Hypothalamus (tissue), 51 donors: Measurements from ENCODE around the gene NATD1.
"Not testable (repeated sequence)": the region's sequence is repeated elsewhere in the genome, so short reads cannot be mapped to it uniquely, and the experiment has no call there.

Experiments
- DNase-seq, 51 donors: peaks; one replicate each; lab custom pipeline; 2025; lab: John Stamatoyannopoulos, UW

NATD1 gene

DNA sequence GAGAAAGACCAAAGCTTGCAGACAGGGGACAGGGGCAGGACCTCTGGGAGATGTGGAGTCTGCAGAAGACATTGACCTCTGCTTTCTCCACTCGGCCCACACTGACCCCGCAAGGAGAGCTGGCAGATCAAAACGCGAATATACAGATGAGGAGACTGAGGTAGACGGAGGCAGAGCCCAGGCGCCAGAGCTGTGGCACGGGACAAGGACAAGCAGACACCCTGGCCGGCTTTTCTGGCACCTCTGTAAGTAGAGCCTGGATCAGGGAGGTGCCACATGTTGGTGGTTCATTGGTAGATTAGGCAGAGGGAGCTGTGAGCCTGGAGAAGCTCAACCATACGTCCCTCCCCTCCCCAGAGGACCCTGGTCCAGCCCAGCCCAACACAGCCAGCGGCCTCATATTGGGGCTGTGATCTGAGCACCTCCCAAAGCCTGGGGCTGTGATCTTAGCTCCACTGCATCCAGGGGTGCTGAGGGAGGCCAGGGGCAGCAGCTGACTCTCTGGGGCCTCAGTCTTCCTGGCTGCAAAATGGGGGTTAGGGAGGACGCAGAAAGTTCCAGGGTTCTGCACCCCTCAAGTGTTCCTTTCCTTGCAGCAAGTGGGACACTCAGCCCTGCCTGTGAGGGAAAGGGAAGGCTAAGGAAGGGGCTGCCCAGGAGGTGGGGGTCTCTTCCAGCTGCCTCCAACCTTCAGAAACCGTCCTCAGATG is 4.0 kb downstream of the NATD1 start:
- DNase-seq, result no peak

DNA sequence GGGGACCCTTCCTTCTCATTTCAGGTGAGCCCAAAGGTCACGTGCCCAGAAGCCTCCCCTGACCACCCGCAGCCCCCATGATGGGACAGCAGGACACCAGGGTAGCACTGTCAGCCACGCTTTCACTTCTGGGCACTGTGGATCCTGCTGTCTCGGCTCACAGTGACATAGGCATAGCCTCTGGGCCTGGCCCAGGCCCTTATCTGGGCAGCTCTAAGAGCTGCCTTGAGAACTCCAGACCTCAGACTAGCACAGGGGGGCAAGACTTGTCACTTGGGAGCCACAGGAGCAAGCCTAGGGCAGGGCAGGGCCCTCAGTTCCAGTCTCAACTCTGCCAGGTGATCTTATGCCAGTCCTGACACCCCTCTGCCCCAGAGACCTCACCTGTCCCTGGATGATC is 4.7 kb downstream of the NATD1 start:
- no peak for DNase-seq

DNA sequence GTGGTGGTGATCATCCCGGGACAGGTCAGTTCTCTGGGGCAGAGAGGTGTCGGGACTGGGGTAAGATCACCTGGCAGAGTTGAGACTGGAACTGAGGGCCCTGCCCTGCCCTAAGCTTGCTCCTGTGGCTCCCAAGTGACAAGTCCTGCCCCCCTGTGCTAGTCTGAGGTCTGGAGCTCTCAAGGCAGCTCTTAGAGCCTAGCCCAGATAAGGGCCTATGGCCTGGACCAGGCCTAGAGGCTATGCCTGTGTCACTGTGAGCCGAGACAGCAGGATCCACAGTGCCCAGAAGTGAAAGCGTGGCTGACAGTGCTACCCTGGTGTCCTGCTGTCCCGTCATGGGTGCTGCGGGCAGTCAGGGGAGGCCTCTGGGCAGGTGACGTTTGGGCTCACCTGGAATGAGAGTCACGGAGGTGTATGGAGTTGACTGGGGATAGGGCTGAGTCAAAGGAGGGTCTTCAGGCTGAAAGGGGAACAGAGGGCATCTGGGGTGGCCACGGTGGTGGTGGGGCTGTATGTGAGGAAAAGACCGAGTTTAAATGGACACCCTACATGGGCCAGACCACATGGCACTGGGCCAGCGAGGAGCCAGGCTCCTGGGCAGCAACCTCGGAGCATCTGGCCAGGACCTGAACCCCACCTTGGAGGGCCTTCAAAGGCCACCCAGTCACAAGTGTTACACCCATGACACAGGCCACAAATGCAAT is 5.5 kb downstream of the NATD1 start:
- no peak for DNase-seq

DNA sequence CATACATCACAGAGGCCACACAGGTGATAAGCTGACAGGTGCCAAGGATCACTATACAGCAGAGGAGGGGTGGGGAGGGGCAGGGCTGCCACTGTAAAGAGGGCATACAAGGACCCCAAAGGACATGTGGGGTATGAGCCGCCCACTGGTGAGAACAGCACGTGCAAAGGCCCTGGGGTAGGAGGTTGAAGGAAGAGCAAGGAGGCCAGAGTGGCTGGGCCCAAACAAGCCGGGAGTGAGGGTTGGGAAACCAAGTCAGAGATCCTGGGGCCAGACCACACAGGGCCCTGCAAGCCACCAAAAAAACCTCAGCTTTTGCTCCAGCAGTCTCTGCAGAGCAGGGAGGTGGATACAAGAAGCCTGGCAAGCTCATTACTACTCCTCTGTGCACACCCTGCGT is 6.5 kb downstream of the NATD1 start:
- no peak for DNase-seq

DNA sequence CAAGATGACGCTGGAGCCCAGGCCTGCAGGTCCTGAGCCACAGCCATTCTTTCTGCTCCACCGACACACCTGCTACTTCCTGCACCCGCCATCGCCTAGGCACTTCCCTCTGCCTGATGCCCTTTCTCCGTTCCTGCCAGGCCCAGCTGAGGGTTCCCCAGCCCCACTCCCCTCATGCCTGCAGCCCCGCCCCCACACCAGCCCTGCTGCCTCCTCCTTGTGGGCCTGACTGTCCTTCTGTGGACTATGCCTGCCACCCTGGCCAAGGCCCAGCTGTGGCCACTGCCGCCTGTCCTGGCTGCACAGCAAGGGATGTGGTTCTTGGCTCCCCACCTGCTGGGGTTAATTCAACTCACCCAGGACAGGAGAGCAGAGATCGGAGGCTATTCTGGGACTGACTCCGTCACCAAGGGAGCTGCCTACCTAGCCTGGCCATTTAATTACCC is 7.5 kb downstream of the NATD1 start:
- DNase-seq, result no peak

DNA sequence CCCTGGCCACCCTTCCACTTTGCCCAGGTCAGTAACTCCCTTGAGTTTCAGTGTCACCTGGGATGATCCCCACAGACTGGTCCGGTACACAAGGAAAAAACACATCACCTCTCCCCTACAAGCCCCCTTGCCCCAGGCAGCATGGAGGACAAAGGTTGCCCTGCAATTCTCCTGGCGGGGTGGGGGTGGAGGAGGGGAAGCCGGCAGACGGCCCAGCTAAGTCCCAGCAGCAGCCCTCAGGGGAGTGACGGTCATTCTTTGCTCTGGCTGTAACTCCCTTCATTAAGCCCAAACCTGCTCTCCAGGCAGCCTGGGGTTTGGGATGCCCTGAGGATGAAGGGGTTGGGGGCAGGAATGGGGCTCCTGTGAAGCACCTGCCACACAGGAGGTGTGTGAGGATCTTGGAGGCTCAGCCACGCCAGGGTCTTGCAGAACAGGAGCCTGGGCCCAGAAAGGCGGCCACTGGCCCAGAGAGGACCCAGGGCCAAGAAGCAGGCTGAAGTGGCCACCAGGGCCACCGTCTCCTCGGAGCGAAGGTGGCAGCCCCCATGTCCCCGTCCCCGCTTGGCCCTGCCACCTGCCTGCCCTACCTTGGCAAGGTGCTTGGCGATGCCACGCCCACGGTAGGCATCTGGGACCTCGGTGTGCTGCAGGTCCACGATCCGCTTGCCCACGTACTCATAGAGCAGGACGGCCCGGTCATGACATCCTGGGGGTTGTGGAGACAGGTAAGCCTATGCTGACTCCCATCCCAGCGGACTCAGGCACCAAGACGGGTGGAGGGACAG is 9.5 kb downstream of the NATD1 start:
- no peak for DNase-seq

DNA sequence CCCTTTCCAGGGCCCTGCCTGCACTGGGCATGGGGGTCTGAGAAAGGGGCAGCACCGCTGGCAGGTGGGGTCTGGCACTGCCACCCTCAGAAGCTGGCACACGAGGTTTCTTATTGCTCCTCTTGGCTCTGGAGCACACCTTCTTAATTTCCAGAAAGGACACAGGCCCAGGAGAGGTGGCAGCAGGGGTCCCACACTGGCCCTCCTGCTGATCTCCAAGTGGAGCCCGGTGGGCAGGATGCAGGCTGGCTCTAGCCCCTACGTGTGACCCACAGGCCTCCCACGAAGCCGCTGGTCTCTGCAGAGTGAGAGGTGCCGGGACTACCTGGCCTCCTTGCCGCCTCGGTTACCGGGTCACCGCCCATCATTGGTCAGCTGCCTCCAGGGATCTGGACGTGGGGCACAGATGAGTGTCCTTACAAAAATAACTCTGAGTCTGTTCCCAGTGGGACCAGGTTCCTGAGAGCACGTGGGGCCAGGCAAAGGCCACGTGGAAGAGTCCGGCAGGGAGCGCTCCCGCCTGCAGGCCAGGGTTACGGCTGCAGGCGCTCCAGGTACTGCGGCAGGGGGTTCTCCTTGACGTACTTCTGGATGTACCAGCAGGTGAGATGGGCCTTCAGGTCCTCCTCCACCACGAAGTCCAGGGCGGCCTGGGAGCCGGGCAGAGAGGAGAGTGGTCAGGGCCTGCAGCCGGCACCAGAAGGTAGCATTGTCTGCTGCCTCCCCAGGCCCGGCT is 10.3 kb downstream of the NATD1 start:
- no peak for DNase-seq

DNA sequence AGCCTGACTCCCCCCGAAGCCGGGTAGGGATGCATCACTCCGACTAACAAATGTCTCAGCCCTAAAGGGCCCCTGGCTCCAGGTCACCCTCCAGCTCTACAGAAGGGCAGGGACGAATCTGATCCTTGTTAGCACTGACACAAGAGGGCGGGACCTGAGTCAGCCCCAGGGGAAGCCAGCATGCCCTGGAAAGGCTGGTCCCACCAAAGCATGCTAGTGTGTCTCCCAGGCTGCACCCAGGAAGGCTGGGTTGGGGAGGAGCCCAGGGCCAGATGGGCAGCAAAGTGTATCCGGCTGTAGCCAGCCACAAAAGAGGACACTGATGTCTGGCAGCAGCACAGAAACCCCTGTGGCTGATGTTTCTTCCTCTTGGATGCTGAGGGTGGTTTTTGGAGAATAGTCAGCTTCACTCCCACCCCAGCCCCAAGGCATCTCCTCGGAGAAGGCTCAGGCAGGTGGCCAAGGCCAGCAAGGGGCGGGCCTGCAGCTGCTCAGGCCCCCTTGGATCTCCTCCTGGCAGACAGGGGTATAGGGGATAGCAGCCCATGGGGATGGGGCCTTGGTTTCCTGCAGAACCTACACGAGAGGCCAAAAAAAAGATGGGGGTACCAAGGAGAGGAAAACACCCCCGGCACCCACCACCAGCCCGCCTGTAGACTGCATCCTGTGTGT is 11.0 kb downstream of the NATD1 start:
- DNase-seq, result no peak

DNA sequence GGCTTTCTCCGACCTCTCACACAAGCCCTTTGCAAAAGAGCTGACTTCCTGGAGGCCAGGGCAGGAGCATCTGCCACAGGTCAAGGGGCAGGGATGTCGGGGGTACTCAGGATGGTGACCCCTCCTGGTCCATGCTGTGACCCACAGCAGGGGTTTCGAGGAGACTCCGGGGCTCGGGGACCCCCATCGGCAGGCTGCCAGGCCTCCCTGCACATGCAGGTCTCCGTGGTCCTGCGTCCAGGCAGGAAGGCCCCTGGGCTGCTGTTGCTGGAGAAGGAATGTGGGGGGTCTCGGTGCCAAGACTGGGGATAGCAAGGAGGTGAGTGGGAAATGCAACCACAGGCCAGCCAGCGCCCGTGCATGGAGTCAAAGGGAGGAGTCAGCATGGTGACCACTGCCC is 11.6 kb downstream of the NATD1 start:
- no peak for DNase-seq

DNA sequence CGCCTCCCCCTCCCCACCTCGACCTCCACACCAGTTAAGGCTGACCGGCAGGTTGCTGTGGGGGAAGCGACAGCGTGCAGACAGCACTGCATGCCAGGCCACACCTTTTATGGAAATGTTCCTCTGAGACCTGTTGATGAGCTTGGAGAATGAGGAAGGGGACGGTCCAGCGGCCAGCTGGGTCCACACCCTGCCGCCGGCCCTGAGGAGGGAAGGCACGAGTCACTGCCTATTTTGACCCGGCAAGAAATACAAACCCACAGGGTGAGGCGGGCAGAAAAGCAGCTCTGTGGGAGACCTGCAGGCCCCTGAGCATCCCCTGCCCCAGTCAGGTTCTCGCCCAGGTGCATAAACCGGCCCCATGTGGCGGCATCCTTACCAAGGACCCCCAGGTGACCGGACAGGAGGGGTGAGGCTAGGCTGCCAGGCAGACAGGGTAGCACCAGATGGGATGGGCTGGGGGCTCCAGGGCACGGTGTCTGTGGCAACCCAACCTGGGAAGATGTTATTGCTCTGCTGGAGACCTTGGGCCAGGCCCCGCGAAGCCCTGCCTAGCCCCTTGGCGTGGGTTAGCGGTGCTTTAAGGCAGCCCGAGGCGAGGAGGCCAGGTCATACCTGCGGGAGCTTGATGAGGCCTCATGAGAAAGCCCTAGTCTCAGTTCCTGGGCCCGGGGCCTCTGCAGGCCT is 12.7 kb downstream of the NATD1 start:
- DNase-seq, result no peak

DNA sequence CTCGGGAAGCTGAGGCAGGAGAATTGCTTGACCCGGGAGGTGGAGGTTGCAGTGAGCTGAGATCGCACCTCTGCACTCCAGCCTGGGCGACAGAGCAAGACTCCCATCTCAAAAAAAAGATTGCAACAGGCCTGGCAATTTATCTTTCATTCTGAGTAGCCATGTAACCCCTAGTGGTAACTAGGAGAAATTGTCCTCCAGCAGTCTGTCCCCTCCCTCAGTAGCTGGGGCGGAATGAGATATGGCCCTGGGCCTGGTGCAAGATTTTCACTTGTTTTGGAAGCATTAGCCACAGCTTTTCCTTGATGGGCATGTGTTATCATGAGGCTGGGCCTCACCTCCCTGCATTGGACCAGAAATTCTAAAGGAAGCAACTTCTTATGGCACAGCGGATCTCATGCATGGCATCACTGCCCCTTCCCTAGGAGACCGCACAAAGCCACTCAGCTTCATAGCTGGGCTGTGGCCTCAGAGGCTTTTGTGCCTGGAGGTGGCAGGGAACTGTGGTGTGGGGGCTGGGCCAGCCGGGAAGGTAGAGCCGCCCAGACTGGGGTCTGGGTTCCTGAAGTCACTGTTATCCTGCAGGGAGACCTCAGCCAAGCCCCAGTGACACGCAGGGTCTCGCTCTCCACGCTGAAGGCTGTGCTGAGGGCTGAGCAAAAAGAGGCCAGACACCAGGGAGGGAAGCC is 13.4 kb downstream of the NATD1 start:
- no peak for DNase-seq

DNA sequence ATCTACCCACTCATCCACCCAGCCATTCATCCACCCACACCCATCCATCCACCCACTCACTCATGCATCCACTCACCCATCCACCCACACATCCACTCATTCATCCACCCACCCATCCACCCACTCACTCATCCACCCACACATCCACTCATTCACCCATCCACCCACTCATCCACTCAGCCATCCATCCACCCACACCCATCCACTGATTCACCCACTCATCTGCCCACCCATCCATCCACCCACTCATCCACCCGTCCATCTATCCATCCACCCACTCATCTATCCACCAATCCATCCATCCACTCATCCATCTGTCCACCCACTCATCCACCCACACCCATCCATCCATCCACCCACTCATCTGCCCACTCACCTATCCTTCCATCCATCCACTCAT is 17.3 kb downstream of the NATD1 start:
- no peak for DNase-seq

DNA sequence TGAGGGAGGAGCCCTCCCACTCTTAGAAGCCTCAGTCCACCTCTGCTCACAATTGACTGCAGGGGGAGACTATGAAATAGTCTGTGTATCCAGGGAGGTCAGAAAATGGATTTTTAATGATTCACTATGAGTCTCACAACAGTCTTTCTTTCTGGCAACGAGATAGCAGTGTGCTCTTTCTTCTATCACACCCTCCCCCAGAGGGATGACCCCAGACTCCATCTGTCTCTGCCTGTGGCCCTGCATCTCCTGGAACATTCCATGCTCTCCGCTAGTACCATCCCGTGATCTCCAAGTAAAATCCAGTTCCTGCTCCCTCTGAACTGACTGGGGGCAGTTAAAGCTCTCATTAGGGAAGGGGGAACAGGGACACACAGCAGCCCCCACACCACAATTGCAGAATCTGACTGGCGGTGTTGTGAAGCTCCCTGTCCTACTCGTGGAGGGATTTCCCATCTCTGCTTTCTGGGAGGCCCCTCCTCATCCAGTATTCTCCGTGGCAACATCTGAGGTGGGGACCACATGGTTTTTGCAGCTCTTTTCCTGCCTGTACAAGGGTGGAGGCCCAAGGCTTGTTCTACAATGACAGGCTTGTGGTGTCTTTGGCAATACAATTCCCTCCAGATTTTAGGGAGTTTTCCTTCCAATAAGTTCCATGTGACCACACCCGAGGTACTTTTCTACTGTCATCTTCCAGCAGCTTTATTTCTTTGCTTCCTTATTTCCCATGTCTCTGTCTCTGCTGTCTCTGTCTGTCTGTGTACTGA is 19.4 kb downstream of the NATD1 start:
- no peak for DNase-seq

DNA sequence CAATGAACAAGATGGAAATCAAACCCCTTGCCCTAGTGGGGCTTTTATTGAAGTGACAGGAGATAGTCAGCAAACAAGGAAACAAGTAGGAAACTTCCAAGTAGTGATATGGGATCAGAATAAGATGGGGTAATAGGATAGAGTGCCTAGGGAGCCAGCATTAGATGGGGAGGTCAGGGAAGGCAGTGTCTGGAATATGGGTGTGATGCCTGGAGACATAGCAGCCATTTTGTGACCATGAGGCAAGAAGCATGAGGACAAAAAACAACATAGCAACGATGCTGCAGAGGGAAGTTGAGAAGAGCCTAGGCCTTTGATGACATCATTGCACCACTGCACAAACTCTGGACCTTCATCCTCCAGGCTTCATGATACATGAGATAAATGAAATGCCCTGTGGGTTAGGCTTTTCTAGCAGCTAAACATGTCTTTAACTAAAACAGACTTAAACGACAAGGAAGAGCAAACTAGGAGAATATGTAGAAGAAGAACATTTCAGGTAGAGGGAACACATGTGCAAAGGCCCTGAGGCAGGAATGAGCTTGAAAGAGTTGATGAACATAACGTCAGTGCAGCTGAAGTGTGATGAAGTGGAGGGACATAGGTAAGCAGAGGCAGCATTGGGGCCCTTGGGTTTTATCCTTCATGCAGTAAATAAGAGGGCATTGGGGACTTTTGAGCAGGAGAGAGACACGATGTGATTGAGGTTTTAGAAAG is 21.0 kb downstream of the NATD1 start:
- DNase-seq, result no peak

DNA sequence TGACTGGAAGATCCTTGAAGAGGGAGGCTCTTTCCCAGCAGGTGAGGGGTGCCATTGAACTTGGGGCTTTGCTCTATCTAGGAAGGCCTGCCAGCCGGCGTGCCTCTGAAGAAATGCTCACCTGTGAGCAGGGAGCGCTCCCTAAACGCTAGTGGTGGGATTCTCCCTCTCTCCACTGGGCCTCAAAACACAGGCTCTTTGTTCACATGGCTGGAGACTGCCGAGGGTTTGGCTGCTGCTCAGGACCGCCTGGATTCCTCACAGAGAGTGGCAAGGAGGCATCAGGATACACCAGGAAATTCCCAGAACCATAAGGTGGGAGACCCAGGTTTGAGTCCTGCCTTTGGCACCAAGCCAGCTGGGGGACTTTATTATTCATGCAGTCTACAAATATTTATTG is 21.7 kb downstream of the NATD1 start:
- no peak for DNase-seq

DNA sequence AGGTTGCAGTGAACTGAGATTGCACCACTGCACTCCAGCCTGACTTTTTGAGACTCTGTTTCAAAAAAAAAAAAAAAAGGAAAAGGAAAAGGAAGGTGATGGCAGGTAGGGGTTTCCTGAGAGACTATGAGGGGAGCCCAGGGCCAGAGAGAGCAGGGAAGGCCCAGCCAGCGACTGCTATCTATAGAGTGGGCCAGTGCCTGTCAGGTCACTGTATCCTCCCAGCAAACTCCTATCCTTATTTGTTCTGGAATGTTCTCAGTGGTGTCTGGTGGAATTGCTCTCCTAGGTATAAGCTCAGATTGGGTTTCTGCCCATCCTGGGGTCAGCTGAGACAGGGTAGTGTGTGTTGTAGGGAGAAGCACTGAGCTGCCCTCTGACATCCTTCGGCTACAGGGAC is 24.4 kb downstream of the NATD1 start:
- no peak for DNase-seq

DNA sequence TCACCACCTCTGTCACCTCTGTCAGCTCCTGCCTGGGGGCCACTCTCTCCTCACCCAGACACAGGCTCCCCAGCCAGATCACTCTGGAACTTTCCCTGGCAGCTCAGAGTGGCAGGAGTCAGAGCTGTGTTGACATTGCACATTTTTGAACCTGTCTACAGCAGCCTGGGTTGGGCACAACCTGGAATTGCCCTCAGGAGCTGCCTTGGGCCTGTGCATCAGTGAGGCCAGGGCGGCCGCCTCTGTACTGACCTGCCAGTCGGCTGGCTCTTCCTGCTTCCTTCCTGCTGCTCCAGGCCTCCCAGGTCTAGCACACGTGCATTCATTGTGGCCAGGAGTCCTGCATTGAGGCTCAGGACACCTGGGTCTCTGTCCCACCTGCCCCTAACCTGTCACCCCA is 25.1 kb downstream of the NATD1 start:
- no peak for DNase-seq

DNA sequence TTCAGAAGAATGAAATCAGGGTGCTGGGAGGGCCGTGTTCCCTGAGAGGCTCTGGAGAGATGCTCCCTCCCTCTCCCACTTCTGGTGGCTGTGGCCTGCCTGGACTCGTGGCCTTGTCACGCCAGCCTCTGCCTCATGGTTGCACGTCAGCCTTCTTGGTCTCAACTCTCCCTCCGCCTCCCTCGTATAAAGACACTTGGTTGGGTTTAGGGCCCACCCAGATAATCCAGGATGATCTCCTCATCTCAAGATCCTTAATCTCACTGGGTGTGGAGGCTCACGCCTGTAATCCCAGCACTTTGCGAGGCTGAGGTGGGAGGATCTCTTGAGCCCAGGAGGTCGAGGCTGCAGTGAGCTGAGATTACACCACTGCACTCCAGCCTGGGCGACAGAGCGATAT is 25.9 kb downstream of the NATD1 start:
- not testable (repeated sequence) for DNase-seq
